8988T (cell line): ENCODE results near the gene ACOX2.
A peak's percentile ranks its signal among the peaks of the same experiment; 100 is the strongest.

Source experiments
- DNase-seq: peaks from one replicate; pipeline ENCODE4 v3.0.0; 2011

The ACOX2 gene

GRCh38 chr3:58566398-58567250 lies 29.6 kb upstream of the ACOX2 start:
- no peak for DNase-seq

GRCh38 chr3:58565621-58566397 lies 28.8 kb upstream of the ACOX2 start:
- DNase-seq = no peak

GRCh38 chr3:58564456-58565160 lies 27.6 kb upstream of the ACOX2 start:
- DNase-seq = peak; percentile 64

GRCh38 chr3:58564054-58564453 lies 27.1 kb upstream of the ACOX2 start:
- no peak for DNase-seq

- DNase-seq = peak; percentile 84
Measured at GRCh38 chr3:58563386-58564035, 26.5 kb upstream of the ACOX2 start.

GRCh38 chr3:58562498-58562897 lies 25.5 kb upstream of the ACOX2 start:
- DNase-seq = no peak

GRCh38 chr3:58560771-58561311 lies 23.9 kb upstream of the ACOX2 start:
- peak; percentile 83 for DNase-seq

GRCh38 chr3:58559586-58559985 lies 22.6 kb upstream of the ACOX2 start:
- DNase-seq = no peak

GRCh38 chr3:58557491-58557890 lies 20.5 kb upstream of the ACOX2 start:
- DNase-seq = no peak

- DNase-seq = no peak
Measured at GRCh38 chr3:58556761-58557221, 19.8 kb upstream of the ACOX2 start.

GRCh38 chr3:58556001-58556400 lies 19.0 kb upstream of the ACOX2 start:
- no peak for DNase-seq

- no peak for DNase-seq
Measured at GRCh38 chr3:58555203-58555602, 18.2 kb upstream of the ACOX2 start.

GRCh38 chr3:58553003-58553402 lies 16.0 kb upstream of the ACOX2 start:
- no peak for DNase-seq

GRCh38 chr3:58551636-58552180 lies 14.7 kb upstream of the ACOX2 start:
- DNase-seq = no peak

- DNase-seq = no peak
Measured at GRCh38 chr3:58544541-58544940, 7.6 kb upstream of the ACOX2 start.

- DNase-seq = no peak
Measured at GRCh38 chr3:58540176-58540858, 3.3 kb upstream of the ACOX2 start.

GRCh38 chr3:58539626-58540025 lies 2.6 kb upstream of the ACOX2 start:
- no peak for DNase-seq

- no peak for DNase-seq
Measured at GRCh38 chr3:58537412-58538301, 667 bp upstream of the ACOX2 start.

GRCh38 chr3:58535531-58536500 lies 1.2 kb downstream of the ACOX2 start:
- DNase-seq = no peak
